HEK293 (cell line): ENCODE measurements around the gene PDE10A.
A peak's percentile ranks its signal among the peaks of the same experiment; 100 is the strongest.

Experiments used
- CTCF ChIA-PET: fragments of 350-600 bp; formaldehyde crosslinking; extraction: SDS; loops from one replicate; lab custom pipeline; 2021; ENCODE audit warnings: antibody characterized with exemption; lab: Yijun Ruan, JAX
- POLR2A ChIA-PET: fragments of 300-600 bp; formaldehyde crosslinking; extraction: SDS; loops from one replicate; lab custom pipeline; 2020; ENCODE audit warnings: antibody characterized with exemption, inconsistent platforms; lab: Yijun Ruan, JAX
- H3K27ac ChIP-seq: fragments of 200-500 bp; sonication (Bioruptor generic); 2 replicates; pipeline ENCODE4 v1.5.1; 2014; ENCODE audit warnings: low read depth, low read length, control low read depth, inconsistent platforms; ENCODE audit errors: extremely low read depth
- H3K36me3 ChIP-seq, 2 experiments: fragments of 200-500 bp in 1 of 2; sonication (Bioruptor generic) in 1 of 2; 1 replicate in 1 of 2; 2 replicates in 1 of 2; pipeline ENCODE4 v1.5.1; 2014 to 2017; ENCODE audit warnings: inconsistent platforms in 2 of 2, low read length in 2 of 2; ENCODE audit not compliant: control insufficient read depth in 2 of 2, insufficient read depth in 1 of 2
- H3K4me1 ChIP-seq: fragments of 200-500 bp; sonication (Bioruptor generic); 2 replicates; pipeline ENCODE4 v1.5.1; 2014; ENCODE audit warnings: mild to moderate bottlenecking, low read length, inconsistent platforms; ENCODE audit not compliant: control insufficient read depth, insufficient read depth
- H3K4me3 ChIP-seq: 2 replicates; pipeline ENCODE4 v1.5.1; 2011; ENCODE audit warnings: low read depth, mild to moderate bottlenecking, control low read depth, low read length, moderate library complexity
- H3K9me3 ChIP-seq: fragments of 200-500 bp; sonication (Bioruptor generic); 2 replicates; pipeline ENCODE4 v1.5.1; 2014; ENCODE audit warnings: low read depth, low read length, inconsistent platforms; ENCODE audit not compliant: control insufficient read depth, insufficient read depth
- BCL11B ChIP-seq: fragments of 450-650 bp; formaldehyde crosslinking; IDR thresholded peaks from 2 replicates; pipeline ENCODE4 v1.5.1; 2016; ENCODE audit warnings: low read depth, missing biosample characterization, missing genetic modification characterization
- GLIS2 ChIP-seq: fragments of 450-650 bp; formaldehyde crosslinking; IDR thresholded peaks from 2 replicates; pipeline ENCODE4 v1.5.1; 2016; ENCODE audit warnings: missing biosample characterization, missing genetic modification characterization
- KLF1 ChIP-seq: fragments of 450-650 bp; formaldehyde crosslinking; IDR thresholded peaks from 2 replicates; pipeline ENCODE4 v1.5.1; 2016; ENCODE audit warnings: missing biosample characterization, missing genetic modification characterization
- KLF8 ChIP-seq: fragments of 450-650 bp; formaldehyde crosslinking; IDR thresholded peaks from 2 replicates; pipeline ENCODE4 v1.5.1; 2016; ENCODE audit warnings: missing biosample characterization, missing genetic modification characterization
- SP3 ChIP-seq: fragments of 450-650 bp; formaldehyde crosslinking; IDR thresholded peaks from 2 replicates; pipeline ENCODE4 v1.5.1; 2016; ENCODE audit warnings: missing biosample characterization, missing genetic modification characterization
- SP7 ChIP-seq: fragments of 450-650 bp; formaldehyde crosslinking; IDR thresholded peaks from 2 replicates; pipeline ENCODE4 v1.5.1; 2016; ENCODE audit warnings: missing biosample characterization, missing genetic modification characterization
- ZBTB20 ChIP-seq: fragments of 450-650 bp; formaldehyde crosslinking; IDR thresholded peaks from 2 replicates; pipeline ENCODE4 v1.5.1; 2016; ENCODE audit warnings: missing biosample characterization, missing genetic modification characterization
- ZBTB8A ChIP-seq: fragments of 450-650 bp; formaldehyde crosslinking; IDR thresholded peaks from 2 replicates; pipeline ENCODE4 v1.5.1; 2016; ENCODE audit warnings: missing biosample characterization, missing genetic modification characterization
- ZEB2 ChIP-seq: fragments of 450-650 bp; formaldehyde crosslinking; IDR thresholded peaks from 2 replicates; pipeline ENCODE4 v1.5.1; 2016; ENCODE audit warnings: missing biosample characterization, missing genetic modification characterization
- ZFHX2 ChIP-seq: fragments of 450-650 bp; formaldehyde crosslinking; conservative IDR thresholded peaks from 2 replicates; pipeline ENCODE4 v1.5.1; 2016; ENCODE audit warnings: missing biosample characterization, missing genetic modification characterization
- ZNF211 ChIP-seq: fragments of 450-650 bp; formaldehyde crosslinking; IDR thresholded peaks from 2 replicates; pipeline ENCODE4 v1.5.1; 2016; ENCODE audit warnings: low read depth, missing biosample characterization, missing genetic modification characterization
- ZNF239 ChIP-seq: fragments of 450-650 bp; formaldehyde crosslinking; IDR thresholded peaks from 2 replicates; pipeline ENCODE4 v1.5.1; 2016; ENCODE audit warnings: missing biosample characterization, missing genetic modification characterization
- ZNF302 ChIP-seq: fragments of 450-650 bp; formaldehyde crosslinking; IDR thresholded peaks from 2 replicates; pipeline ENCODE4 v1.5.1; 2016; ENCODE audit warnings: missing biosample characterization, missing genetic modification characterization, low read depth
- ZNF335 ChIP-seq: fragments of 450-650 bp; formaldehyde crosslinking; conservative IDR thresholded peaks from 2 replicates; pipeline ENCODE4 v1.5.1; 2016; ENCODE audit warnings: missing biosample characterization, missing genetic modification characterization
- ZNF423 ChIP-seq: fragments of 450-650 bp; formaldehyde crosslinking; IDR thresholded peaks from 2 replicates; pipeline ENCODE4 v1.5.1; 2016; ENCODE audit warnings: missing biosample characterization, missing genetic modification characterization
- ZNF501 ChIP-seq: fragments of 450-650 bp; formaldehyde crosslinking; IDR thresholded peaks from 2 replicates; pipeline ENCODE4 v1.5.1; 2016; ENCODE audit warnings: missing biosample characterization, missing genetic modification characterization
- ZNF530 ChIP-seq: fragments of 450-650 bp; formaldehyde crosslinking; IDR thresholded peaks from 2 replicates; pipeline ENCODE4 v1.5.1; 2016; ENCODE audit warnings: low read depth, missing biosample characterization, missing genetic modification characterization
- ZNF548 ChIP-seq: fragments of 450-650 bp; formaldehyde crosslinking; IDR thresholded peaks from 2 replicates; pipeline ENCODE4 v1.5.1; 2016; ENCODE audit warnings: missing biosample characterization, missing genetic modification characterization
- ZNF560 ChIP-seq: fragments of 450-650 bp; formaldehyde crosslinking; IDR thresholded peaks from 2 replicates; pipeline ENCODE4 v1.5.1; 2017; ENCODE audit warnings: missing biosample characterization, missing genetic modification characterization, borderline replicate concordance
- ZNF585B ChIP-seq: fragments of 450-650 bp; formaldehyde crosslinking; IDR thresholded peaks from 2 replicates; pipeline ENCODE4 v1.5.1; 2016; ENCODE audit warnings: missing biosample characterization, missing genetic modification characterization
- ZNF658 ChIP-seq: fragments of 450-650 bp; formaldehyde crosslinking; IDR thresholded peaks from 2 replicates; pipeline ENCODE4; 2016; ENCODE audit warnings: missing biosample characterization, missing genetic modification characterization
- ZNF791 ChIP-seq: fragments of 450-650 bp; formaldehyde crosslinking; IDR thresholded peaks from 2 replicates; pipeline ENCODE4 v1.5.1; 2016; ENCODE audit warnings: missing biosample characterization, missing genetic modification characterization
- ZXDB ChIP-seq: fragments of 450-650 bp; formaldehyde crosslinking; IDR thresholded peaks from 2 replicates; pipeline ENCODE4 v1.5.1; 2016; ENCODE audit warnings: missing biosample characterization, missing genetic modification characterization
- TF ChIP-seq, protein P1 (sequence below): fragments of 450-650 bp; formaldehyde crosslinking; IDR thresholded peaks from 2 replicates; pipeline ENCODE4 v1.5.1; 2017; ENCODE audit warnings: missing biosample characterization, missing genetic modification characterization
- TF ChIP-seq, protein P2 (sequence below): fragments of 450-650 bp; formaldehyde crosslinking; IDR thresholded peaks from 2 replicates; pipeline ENCODE4 v1.5.1; 2016; ENCODE audit warnings: missing biosample characterization, missing genetic modification characterization
- TF ChIP-seq, protein P3 (sequence below): fragments of 450-650 bp; formaldehyde crosslinking; IDR thresholded peaks from 2 replicates; pipeline ENCODE4 v1.5.0; 2017; ENCODE audit warnings: missing biosample characterization, missing genetic modification characterization, borderline replicate concordance

Gene PDE10A

DNA sequence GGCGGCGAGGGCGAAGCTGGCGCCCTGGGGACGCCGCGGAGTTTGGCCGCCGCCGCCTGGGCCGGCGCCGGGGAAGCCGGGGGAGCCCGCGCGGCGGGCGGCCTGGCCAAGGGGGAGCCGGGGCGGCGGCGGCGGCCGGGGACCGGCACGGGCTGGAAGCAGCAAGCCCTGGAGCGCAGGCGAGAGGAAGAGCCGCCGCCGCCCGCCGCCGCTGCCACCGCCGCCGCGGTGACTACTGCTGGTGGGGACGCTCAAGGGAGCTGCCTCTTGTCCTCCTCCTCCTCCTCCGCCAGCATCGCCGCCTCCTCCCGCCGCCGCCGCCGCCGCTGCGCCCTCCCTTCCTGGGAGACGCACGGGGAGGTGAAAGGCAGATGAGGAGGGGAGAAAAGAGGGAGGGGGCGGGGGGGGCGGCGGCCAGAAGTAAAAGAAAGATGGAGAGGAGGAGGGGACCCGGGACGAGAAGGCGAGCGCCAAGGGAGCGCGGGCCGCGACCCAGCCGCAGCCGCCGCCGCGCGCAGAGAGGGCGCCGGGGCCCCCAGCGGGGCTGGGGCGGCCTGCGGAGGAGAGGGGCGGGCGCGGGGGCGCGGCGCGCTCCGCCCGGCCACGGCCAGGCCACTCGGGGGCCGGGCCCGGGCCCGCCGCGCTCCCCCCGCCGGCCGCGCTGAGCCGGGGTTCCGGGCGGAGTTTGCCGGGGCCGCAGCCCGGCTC, 846 bp downstream of the PDE10A start (continued):
- TF ChIP-seq ZNF658 (tag by site-specific recombination) (no peak), ZNF530 (tag by site-specific recombination) (no peak), ZFHX2 (tag by site-specific recombination) (peak; percentile 69), SP3 (tag by site-specific recombination) (peak; percentile 42), ZNF211 (no peak), ZEB2 (no peak), ZNF548 (tag by site-specific recombination) (no peak)
- TF ChIP-seq, protein P1, sequence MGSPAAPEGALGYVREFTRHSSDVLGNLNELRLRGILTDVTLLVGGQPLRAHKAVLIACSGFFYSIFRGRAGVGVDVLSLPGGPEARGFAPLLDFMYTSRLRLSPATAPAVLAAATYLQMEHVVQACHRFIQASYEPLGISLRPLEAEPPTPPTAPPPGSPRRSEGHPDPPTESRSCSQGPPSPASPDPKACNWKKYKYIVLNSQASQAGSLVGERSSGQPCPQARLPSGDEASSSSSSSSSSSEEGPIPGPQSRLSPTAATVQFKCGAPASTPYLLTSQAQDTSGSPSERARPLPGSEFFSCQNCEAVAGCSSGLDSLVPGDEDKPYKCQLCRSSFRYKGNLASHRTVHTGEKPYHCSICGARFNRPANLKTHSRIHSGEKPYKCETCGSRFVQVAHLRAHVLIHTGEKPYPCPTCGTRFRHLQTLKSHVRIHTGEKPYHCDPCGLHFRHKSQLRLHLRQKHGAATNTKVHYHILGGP (tag by site-specific recombination): no peak

DNA sequence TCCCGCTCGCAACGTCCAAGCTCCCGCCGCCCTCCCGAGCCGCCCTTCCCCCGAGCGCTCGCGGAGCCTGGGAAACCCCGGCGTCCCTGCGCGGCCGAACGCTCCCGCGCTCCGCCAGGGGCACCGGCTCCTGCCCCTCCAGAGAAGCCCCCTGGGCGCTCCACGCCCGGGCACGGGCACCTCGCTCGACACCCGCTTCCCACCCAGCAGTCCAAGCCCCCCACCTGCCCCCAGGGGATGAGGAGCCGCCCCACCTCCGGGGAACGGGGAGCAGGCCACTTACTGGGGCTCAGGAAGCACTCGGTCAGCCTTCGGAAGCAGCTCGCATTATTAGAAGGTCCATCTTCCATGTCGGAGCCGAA, 1.4 kb downstream of the PDE10A start:
- POLR2A ChIA-PET: no interaction called here
- CTCF ChIA-PET: interaction anchor here (1.4 kb wide), 1 partner anchor 222 kb away, joined by 8 read pairs; no protein-coding TSS in a partner anchor
- 0 out of 2 replicates have a peak, but pooled peaks have one; percentile 21 for TF ChIP-seq ZNF423
- 0 out of 2 replicates have a peak, but pooled peaks have one; percentile 48 for TF ChIP-seq ZNF335 (tag by site-specific recombination)
- TF ChIP-seq, protein P2, sequence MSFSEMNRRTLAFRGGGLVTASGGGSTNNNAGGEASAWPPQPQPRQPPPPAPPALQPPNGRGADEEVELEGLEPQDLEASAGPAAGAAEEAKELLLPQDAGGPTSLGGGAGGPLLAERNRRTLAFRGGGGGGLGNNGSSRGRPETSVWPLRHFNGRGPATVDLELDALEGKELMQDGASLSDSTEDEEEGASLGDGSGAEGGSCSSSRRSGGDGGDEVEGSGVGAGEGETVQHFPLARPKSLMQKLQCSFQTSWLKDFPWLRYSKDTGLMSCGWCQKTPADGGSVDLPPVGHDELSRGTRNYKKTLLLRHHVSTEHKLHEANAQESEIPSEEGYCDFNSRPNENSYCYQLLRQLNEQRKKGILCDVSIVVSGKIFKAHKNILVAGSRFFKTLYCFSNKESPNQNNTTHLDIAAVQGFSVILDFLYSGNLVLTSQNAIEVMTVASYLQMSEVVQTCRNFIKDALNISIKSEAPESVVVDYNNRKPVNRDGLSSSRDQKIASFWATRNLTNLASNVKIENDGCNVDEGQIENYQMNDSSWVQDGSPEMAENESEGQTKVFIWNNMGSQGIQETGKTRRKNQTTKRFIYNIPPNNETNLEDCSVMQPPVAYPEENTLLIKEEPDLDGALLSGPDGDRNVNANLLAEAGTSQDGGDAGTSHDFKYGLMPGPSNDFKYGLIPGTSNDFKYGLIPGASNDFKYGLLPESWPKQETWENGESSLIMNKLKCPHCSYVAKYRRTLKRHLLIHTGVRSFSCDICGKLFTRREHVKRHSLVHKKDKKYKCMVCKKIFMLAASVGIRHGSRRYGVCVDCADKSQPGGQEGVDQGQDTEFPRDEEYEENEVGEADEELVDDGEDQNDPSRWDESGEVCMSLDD: 0 out of 2 replicates have a peak, but pooled peaks have one; percentile 11
- TF ChIP-seq ZXDB: peak; percentile 98
- 0 out of 2 replicates have a peak, but pooled peaks have one; percentile 2 for TF ChIP-seq ZBTB20 (tag by site-specific recombination)
- peak; percentile 11; the same call in 1 of the 2 replicates for TF ChIP-seq GLIS2 (tag by site-specific recombination)
- TF ChIP-seq KLF8 (tag by site-specific recombination): no peak
- peak; percentile 79 for TF ChIP-seq ZBTB8A (tag by site-specific recombination)
- no peak for TF ChIP-seq BCL11B
- TF ChIP-seq ZNF239: no peak
- no peak for TF ChIP-seq ZNF791 (tag by site-specific recombination)

DNA sequence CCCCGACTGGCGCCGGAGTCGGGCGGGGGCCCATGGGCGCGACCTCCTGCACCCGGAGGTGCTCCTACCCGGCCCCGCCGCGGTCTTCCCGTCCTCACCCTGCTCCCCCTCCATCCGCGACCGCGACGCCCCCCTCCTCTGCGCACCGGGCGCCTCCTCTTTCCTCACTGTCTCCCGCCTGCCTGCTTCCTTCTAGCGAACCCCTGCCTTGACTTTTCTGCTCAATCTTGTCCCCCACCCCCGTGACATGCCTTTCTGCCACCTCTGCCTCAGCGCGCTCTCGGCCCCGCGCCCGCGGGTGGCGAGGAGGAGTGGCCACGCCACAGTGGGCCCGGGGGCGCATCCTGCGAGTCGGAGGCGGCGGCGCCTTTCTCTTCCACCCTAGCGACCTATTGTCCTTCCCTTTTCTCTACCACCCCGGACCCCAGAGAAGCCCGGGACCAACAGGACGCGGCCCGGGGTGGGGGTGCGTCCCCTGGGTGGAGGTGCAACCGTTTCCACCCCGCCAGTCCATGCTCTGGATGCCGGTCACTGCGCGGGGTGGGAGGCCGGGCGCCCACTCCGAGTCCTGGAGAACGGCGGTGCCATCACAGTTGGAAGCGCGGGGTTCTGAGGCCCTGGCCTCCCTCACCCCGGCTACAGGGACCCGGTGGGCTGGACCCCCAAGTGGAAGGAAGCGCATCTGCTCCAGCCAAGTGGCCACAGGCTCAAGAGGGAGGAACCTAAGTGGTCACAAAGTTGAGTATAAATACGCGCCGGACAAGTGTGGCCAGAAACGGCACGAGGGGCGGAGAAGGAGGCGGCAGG, 2.0 kb downstream of the PDE10A start:
- Histone ChIP-seq H3K4me1 (peaks cover 44% of the 10 kb centered on the region), H3K9me3 (no peaks in the 10 kb centered on the region), H3K36me3 (no peaks in the 10 kb centered on the region), H3K4me3 (peak overlapping the region; percentile 66), H3K27ac (peak overlapping the region; percentile 89; the same call in 1 of the 2 replicates)
- ChIA-PET POLR2A (no interaction called here), CTCF (interaction anchor here (1.4 kb wide), 1 partner anchor 221 kb away, joined by 8 read pairs; no protein-coding TSS in a partner anchor)
- TF ChIP-seq ZNF501 (tag by site-specific recombination) (peak; percentile 56; the same call in 1 of the 2 replicates), ZNF658 (tag by site-specific recombination) (no peak), ZNF302 (tag by site-specific recombination) (no peak), ZNF560 (tag by site-specific recombination) (no peak), SP7 (tag by site-specific recombination) (peak; percentile 30; the same call in 1 of the 2 replicates), ZNF585B (no peak), KLF1 (tag by site-specific recombination) (peak; percentile 14; the same call in 1 of the 2 replicates)
- TF ChIP-seq, protein P3, sequence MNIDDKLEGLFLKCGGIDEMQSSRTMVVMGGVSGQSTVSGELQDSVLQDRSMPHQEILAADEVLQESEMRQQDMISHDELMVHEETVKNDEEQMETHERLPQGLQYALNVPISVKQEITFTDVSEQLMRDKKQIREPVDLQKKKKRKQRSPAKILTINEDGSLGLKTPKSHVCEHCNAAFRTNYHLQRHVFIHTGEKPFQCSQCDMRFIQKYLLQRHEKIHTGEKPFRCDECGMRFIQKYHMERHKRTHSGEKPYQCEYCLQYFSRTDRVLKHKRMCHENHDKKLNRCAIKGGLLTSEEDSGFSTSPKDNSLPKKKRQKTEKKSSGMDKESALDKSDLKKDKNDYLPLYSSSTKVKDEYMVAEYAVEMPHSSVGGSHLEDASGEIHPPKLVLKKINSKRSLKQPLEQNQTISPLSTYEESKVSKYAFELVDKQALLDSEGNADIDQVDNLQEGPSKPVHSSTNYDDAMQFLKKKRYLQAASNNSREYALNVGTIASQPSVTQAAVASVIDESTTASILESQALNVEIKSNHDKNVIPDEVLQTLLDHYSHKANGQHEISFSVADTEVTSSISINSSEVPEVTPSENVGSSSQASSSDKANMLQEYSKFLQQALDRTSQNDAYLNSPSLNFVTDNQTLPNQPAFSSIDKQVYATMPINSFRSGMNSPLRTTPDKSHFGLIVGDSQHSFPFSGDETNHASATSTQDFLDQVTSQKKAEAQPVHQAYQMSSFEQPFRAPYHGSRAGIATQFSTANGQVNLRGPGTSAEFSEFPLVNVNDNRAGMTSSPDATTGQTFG (tag by site-specific recombination): no peak

More for the DNA sequence above, 1.4 kb downstream of the PDE10A start:
- no peaks in the 10 kb centered on the region for H3K9me3 ChIP-seq
- H3K4me3 ChIP-seq: peak overlapping the region; percentile 66
- H3K36me3 ChIP-seq: no peaks in the 10 kb centered on the region
- peak overlapping the region; percentile 89; the same call in 1 of the 2 replicates for H3K27ac ChIP-seq
- H3K4me1 ChIP-seq: peaks cover 42% of the 10 kb centered on the region
